Measurements from ENCODE around the gene SLAMF1. TPM values are rescaled to one million over a fixed set of nuclear protein-coding genes. Genes with fewer than 3 reads are reported as not detected.
"Not testable (repeated sequence)": the region's sequence is repeated elsewhere in the genome, so short reads cannot be mapped to it uniquely, and the experiment has no call there.

Gene SLAMF1
- 0.12 TPM for polyA plus RNA-seq (2013, experiment 1 of 2)
- 0.15 TPM for polyA plus RNA-seq (2013, experiment 2 of 2)

- Histone ChIP-seq H2BK5ac (ENCODE audit: low read depth, low read length, poor library complexity, severe bottlenecking) (no peak within 1 kb of the TSS), H3K18ac (ENCODE audit: low read depth in 1 of 2, low read length in 2 of 2) (peak within 1 kb of the TSS; percentile 68 to 71), H3K4ac (ENCODE audit: low read depth in 1 of 2, low read length in 2 of 2) (no peak within 1 kb of the TSS), H2AFZ (ENCODE audit: low read depth, low read length) (no peak within 1 kb of the TSS), H3K36me3 (ENCODE audit: control insufficient read depth in 1 of 2, insufficient read depth in 2 of 2, low read depth in 1 of 2, low read length in 2 of 2) (no peaks in the 10 kb centered on the region), H3K9me3 (ENCODE audit: control insufficient read depth, low read length) (no peaks in the 10 kb centered on the region), H3K79me1 (replicated peaks; ENCODE audit: low read length, poor library complexity, severe bottlenecking) (no peaks in the 10 kb centered on the region), H2AK5ac (ENCODE audit: low read length, severe bottlenecking) (no peak within 1 kb of the TSS), H3K4me2 (ENCODE audit: low read length, poor library complexity, severe bottlenecking) (peak within 1 kb of the TSS; percentile 21), H2BK12ac (ENCODE audit: low read length in 2 of 2) (peak within 1 kb of the TSS; percentile 34 to 65), H3K27ac (ENCODE audit: low read length, poor library complexity, severe bottlenecking) (no peak within 1 kb of the TSS), H3K27me3 (ENCODE audit: control insufficient read depth in 1 of 2, insufficient read depth in 1 of 2, low read length in 2 of 2) (peaks cover 12 to 26% of the 10 kb centered on the region in 2 experiments), H3K4me1 (ENCODE audit: control insufficient read depth, insufficient read depth, low read depth, low read length) (no peaks in the 10 kb centered on the region), H4K8ac (ENCODE audit: low read length) (peak within 1 kb of the TSS; percentile 29), H3K23ac (ENCODE audit: low read length in 2 of 2) (no peak within 1 kb of the TSS), H2BK120ac (ENCODE audit: low read depth, low read length) (no peak within 1 kb of the TSS), H3K9ac (ENCODE audit: low read length) (no peak within 1 kb of the TSS), H3K14ac (ENCODE audit: low read length in 2 of 2) (no peak within 1 kb of the TSS), H4K91ac (ENCODE audit: low read length) (peak within 1 kb of the TSS; percentile 2), H2BK15ac (ENCODE audit: low read depth, poor library complexity, severe bottlenecking) (no peak within 1 kb of the TSS), H3K4me3 (ENCODE audit: insufficient read depth in 1 of 2, low read depth in 1 of 2, low read length in 2 of 2) (no peak within 1 kb of the TSS)
- DNase-seq, result peak; percentile 78
- WGBS, result 36% methylated on average over 11 of the region's 11 CpGs
Observed at GRCh38 chr1:160646711-160647328, at the start of gene SLAMF1. TSS of gene SLAMF1 (minus strand) at chr1:160647044. CDS start at chr1:160646945, 99 bp downstream.

- not testable (repeated sequence) for H3K4me2 ChIP-seq (ENCODE audit: low read length, poor library complexity, severe bottlenecking); H4K8ac ChIP-seq (ENCODE audit: low read length); H3K27me3 ChIP-seq (ENCODE audit: control insufficient read depth in 1 of 2, insufficient read depth in 1 of 2, low read length in 2 of 2); H3K27ac ChIP-seq (ENCODE audit: low read length, poor library complexity, severe bottlenecking); H3K9ac ChIP-seq (ENCODE audit: low read length); H3K36me3 ChIP-seq (ENCODE audit: control insufficient read depth in 1 of 2, insufficient read depth in 2 of 2, low read depth in 1 of 2, low read length in 2 of 2); H2AK5ac ChIP-seq (ENCODE audit: low read length, severe bottlenecking); H3K9me3 ChIP-seq (ENCODE audit: control insufficient read depth, low read length); H3K14ac ChIP-seq (ENCODE audit: low read length in 2 of 2); H3K4me3 ChIP-seq (ENCODE audit: insufficient read depth in 1 of 2, low read depth in 1 of 2, low read length in 2 of 2); H2AFZ ChIP-seq (ENCODE audit: low read depth, low read length); H2BK5ac ChIP-seq (ENCODE audit: low read depth, low read length, poor library complexity, severe bottlenecking); H2BK12ac ChIP-seq (ENCODE audit: low read length in 2 of 2); H2BK15ac ChIP-seq (ENCODE audit: low read depth, poor library complexity, severe bottlenecking); H3K23ac ChIP-seq (ENCODE audit: low read length in 2 of 2); H2BK120ac ChIP-seq (ENCODE audit: low read depth, low read length); H3K18ac ChIP-seq (ENCODE audit: low read depth in 1 of 2, low read length in 2 of 2); DNase-seq; H4K91ac ChIP-seq (ENCODE audit: low read length); H3K4me1 ChIP-seq (ENCODE audit: control insufficient read depth, insufficient read depth, low read depth, low read length); H3K4ac ChIP-seq (ENCODE audit: low read depth in 1 of 2, low read length in 2 of 2); H3K79me1 ChIP-seq (replicated peaks; ENCODE audit: low read length, poor library complexity, severe bottlenecking)
- WGBS, result 88% methylated on average over 6 of the region's 10 CpGs
Observed at GRCh38 chr1:160692390-160692789, 45.5 kb upstream of the SLAMF1 start.

DNA sequence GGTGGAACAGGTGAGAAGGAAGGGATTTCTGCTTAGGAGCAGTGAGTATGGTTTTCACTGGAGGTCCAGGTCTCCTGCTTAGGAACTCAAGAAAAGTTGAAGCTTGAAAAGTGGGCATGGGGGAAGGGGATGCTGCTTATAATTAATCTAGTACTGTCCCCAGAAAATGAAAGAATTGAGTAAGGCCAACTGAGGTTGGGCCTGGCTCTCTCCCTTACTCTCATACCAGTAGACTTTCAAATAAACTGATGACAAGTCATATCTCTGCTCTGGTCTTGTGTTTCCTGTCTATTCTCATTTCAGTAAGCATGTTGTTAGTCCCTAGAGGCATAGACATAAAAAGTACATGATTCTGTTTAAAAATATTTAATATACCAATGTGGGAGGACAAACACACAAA lies 38.4 kb upstream of the SLAMF1 start:
- Histone ChIP-seq H2AFZ (ENCODE audit: low read depth, low read length) (no peak overlapping the region), H3K4ac (ENCODE audit: low read depth in 1 of 2, low read length in 2 of 2) (no peak overlapping the region), H2BK12ac (ENCODE audit: low read length in 2 of 2) (no peak overlapping the region), H3K9ac (ENCODE audit: low read length) (no peak overlapping the region), H3K4me1 (ENCODE audit: control insufficient read depth, insufficient read depth, low read depth, low read length) (no peaks in the 10 kb centered on the region), H4K91ac (ENCODE audit: low read length) (no peak overlapping the region), H3K4me3 (ENCODE audit: insufficient read depth in 1 of 2, low read depth in 1 of 2, low read length in 2 of 2) (no peak overlapping the region), H2BK120ac (ENCODE audit: low read depth, low read length) (no peak overlapping the region), H2BK5ac (ENCODE audit: low read depth, low read length, poor library complexity, severe bottlenecking) (no peak overlapping the region), H4K8ac (ENCODE audit: low read length) (no peak overlapping the region), H3K27ac (ENCODE audit: low read length, poor library complexity, severe bottlenecking) (no peak overlapping the region), H3K23ac (ENCODE audit: low read length in 2 of 2) (no peak overlapping the region), H2AK5ac (ENCODE audit: low read length, severe bottlenecking) (no peak overlapping the region), H3K4me2 (ENCODE audit: low read length, poor library complexity, severe bottlenecking) (no peak overlapping the region), H3K9me3 (ENCODE audit: control insufficient read depth, low read length) (no peaks in the 10 kb centered on the region), H2BK15ac (ENCODE audit: low read depth, poor library complexity, severe bottlenecking) (no peak overlapping the region), H3K79me1 (replicated peaks; ENCODE audit: low read length, poor library complexity, severe bottlenecking) (no peaks in the 10 kb centered on the region), H3K14ac (ENCODE audit: low read length in 2 of 2) (no peak overlapping the region), H3K18ac (ENCODE audit: low read depth in 1 of 2, low read length in 2 of 2) (no peak overlapping the region), H3K27me3 (ENCODE audit: control insufficient read depth in 1 of 2, insufficient read depth in 1 of 2, low read length in 2 of 2) (peaks cover 4 to 9% of the 10 kb centered on the region in 2 experiments), H3K36me3 (ENCODE audit: control insufficient read depth in 1 of 2, insufficient read depth in 2 of 2, low read depth in 1 of 2, low read length in 2 of 2) (no peaks in the 10 kb centered on the region)
- DNase-seq, result no peak

GRCh38 chr1:160682983-160683865 lies 36.4 kb upstream of the SLAMF1 start:
- no peak overlapping the region for H3K27ac ChIP-seq (ENCODE audit: low read length, poor library complexity, severe bottlenecking)
- no peak overlapping the region for H3K4me3 ChIP-seq (ENCODE audit: insufficient read depth in 1 of 2, low read depth in 1 of 2, low read length in 2 of 2)
- WGBS, result 85% methylated on average over 3 of the region's 4 CpGs
- no peak overlapping the region for H4K8ac ChIP-seq (ENCODE audit: low read length)
- no peaks in the 10 kb centered on the region for H3K36me3 ChIP-seq (ENCODE audit: control insufficient read depth in 1 of 2, insufficient read depth in 2 of 2, low read depth in 1 of 2, low read length in 2 of 2)
- no peak overlapping the region for H3K23ac ChIP-seq (ENCODE audit: low read length in 2 of 2)
- H2BK120ac ChIP-seq (ENCODE audit: low read depth, low read length), result no peak overlapping the region
- H3K14ac ChIP-seq (ENCODE audit: low read length in 2 of 2), result no peak overlapping the region
- H2BK15ac ChIP-seq (ENCODE audit: low read depth, poor library complexity, severe bottlenecking), result no peak overlapping the region
- H3K4me2 ChIP-seq (ENCODE audit: low read length, poor library complexity, severe bottlenecking), result no peak overlapping the region
- no peak overlapping the region for H2BK12ac ChIP-seq (ENCODE audit: low read length in 2 of 2)
- no peaks in the 10 kb centered on the region for H3K4me1 ChIP-seq (ENCODE audit: control insufficient read depth, insufficient read depth, low read depth, low read length)
- no peaks in the 10 kb centered on the region for H3K9me3 ChIP-seq (ENCODE audit: control insufficient read depth, low read length)
- H3K18ac ChIP-seq (ENCODE audit: low read depth in 1 of 2, low read length in 2 of 2), result no peak overlapping the region
- no peak overlapping the region for H3K9ac ChIP-seq (ENCODE audit: low read length)
- no peak overlapping the region for H4K91ac ChIP-seq (ENCODE audit: low read length)
- H2BK5ac ChIP-seq (ENCODE audit: low read depth, low read length, poor library complexity, severe bottlenecking), result no peak overlapping the region
- no peak overlapping the region for H3K4ac ChIP-seq (ENCODE audit: low read depth in 1 of 2, low read length in 2 of 2)
- peak; percentile 5 for DNase-seq
- no peak overlapping the region for H2AFZ ChIP-seq (ENCODE audit: low read depth, low read length)
- no peak overlapping the region for H2AK5ac ChIP-seq (ENCODE audit: low read length, severe bottlenecking)
- no peaks in the 10 kb centered on the region for H3K79me1 ChIP-seq (replicated peaks; ENCODE audit: low read length, poor library complexity, severe bottlenecking)
- H3K27me3 ChIP-seq (ENCODE audit: control insufficient read depth in 1 of 2, insufficient read depth in 1 of 2, low read length in 2 of 2), result peaks cover 17 to 19% of the 10 kb centered on the region in 2 experiments

Measured in mesenchymal stem cell (in vitro differentiated cells and primary cell).